ENCODE measurements around the gene PBX2.

DNA sequence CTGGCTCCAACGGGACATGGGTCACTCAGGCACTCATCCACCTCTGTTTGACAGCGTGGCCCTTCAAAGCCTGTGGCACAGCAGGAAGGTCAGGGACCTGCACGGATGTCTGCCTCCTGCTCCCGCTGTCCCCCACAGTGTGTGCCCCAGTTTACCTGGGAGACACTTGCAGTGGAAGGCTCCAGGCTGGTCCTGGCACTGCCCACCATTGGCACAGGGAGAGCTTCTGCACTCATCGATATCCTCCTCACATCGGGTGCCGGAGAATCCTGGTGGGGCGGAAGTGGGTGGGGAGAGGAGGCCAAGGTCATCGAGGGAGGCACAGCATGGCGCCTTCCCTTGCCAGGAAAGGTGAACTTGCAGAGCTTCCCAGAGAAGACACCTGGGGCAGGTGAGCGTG, 27.0 kb upstream of the PBX2 start:
- TF ChIP-seq CTCF (IDR thresholded peaks at IDR 0.05; ENCODE audit: low read depth, low read length, missing input control) (no peak), RAD21 (IDR thresholded peaks at IDR 0.05) (no peak), YY1 (IDR thresholded peaks at IDR 0.05) (no peak), RXRA (IDR thresholded peaks at IDR 0.05) (no peak), JUND (IDR thresholded peaks at IDR 0.05) (no peak), MAX (IDR thresholded peaks at IDR 0.05) (no peak), TAF1 (conservative IDR thresholded peaks at IDR 0.05) (no peak), GABPA (IDR thresholded peaks at IDR 0.05 in 1 of 2, conservative IDR thresholded peaks at IDR 0.05 in 1 of 2) (no peak), FOXA1 (IDR thresholded peaks at IDR 0.05) (no peak), SP1 (IDR thresholded peaks at IDR 0.05) (no peak), NR2F2 (IDR thresholded peaks at IDR 0.05) (no peak), HNF4A (conservative IDR thresholded peaks at IDR 0.05) (no peak)
- TF ChIP-seq, protein P1, sequence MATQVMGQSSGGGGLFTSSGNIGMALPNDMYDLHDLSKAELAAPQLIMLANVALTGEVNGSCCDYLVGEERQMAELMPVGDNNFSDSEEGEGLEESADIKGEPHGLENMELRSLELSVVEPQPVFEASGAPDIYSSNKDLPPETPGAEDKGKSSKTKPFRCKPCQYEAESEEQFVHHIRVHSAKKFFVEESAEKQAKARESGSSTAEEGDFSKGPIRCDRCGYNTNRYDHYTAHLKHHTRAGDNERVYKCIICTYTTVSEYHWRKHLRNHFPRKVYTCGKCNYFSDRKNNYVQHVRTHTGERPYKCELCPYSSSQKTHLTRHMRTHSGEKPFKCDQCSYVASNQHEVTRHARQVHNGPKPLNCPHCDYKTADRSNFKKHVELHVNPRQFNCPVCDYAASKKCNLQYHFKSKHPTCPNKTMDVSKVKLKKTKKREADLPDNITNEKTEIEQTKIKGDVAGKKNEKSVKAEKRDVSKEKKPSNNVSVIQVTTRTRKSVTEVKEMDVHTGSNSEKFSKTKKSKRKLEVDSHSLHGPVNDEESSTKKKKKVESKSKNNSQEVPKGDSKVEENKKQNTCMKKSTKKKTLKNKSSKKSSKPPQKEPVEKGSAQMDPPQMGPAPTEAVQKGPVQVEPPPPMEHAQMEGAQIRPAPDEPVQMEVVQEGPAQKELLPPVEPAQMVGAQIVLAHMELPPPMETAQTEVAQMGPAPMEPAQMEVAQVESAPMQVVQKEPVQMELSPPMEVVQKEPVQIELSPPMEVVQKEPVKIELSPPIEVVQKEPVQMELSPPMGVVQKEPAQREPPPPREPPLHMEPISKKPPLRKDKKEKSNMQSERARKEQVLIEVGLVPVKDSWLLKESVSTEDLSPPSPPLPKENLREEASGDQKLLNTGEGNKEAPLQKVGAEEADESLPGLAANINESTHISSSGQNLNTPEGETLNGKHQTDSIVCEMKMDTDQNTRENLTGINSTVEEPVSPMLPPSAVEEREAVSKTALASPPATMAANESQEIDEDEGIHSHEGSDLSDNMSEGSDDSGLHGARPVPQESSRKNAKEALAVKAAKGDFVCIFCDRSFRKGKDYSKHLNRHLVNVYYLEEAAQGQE (IDR thresholded peaks at IDR 0.05) = no peak
- TF ChIP-seq, protein P2, sequence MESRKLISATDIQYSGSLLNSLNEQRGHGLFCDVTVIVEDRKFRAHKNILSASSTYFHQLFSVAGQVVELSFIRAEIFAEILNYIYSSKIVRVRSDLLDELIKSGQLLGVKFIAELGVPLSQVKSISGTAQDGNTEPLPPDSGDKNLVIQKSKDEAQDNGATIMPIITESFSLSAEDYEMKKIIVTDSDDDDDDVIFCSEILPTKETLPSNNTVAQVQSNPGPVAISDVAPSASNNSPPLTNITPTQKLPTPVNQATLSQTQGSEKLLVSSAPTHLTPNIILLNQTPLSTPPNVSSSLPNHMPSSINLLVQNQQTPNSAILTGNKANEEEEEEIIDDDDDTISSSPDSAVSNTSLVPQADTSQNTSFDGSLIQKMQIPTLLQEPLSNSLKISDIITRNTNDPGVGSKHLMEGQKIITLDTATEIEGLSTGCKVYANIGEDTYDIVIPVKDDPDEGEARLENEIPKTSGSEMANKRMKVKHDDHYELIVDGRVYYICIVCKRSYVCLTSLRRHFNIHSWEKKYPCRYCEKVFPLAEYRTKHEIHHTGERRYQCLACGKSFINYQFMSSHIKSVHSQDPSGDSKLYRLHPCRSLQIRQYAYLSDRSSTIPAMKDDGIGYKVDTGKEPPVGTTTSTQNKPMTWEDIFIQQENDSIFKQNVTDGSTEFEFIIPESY (IDR thresholded peaks at IDR 0.05) = no peak
